Right lobe of liver (tissue), 6 donors: Measurements from ENCODE around the gene KLHL25. TPM values are rescaled to one million over a fixed set of nuclear protein-coding genes. Genes with fewer than 3 reads are reported as not detected.

Source experiments
- ATAC-seq, 4 donors: fragments of 200-7000 bp; cut with Tn5 transposase; one replicate each; pipeline ENCODE4 v1.9.1; 2020; ENCODE audit warnings: mild to moderate bottlenecking in 4 of 4, moderate library complexity in 4 of 4
- DNase-seq, 3 donors: peaks; one replicate each; pipeline ENCODE4 v3.0.0-alpha.2; 2020
- H3K27ac ChIP-seq, 3 donors: fragments of 200-600 bp; one replicate each; pipeline ENCODE4 v1.8.0; 2022
- H3K27me3 ChIP-seq, 2 donors: fragments of 200-600 bp; one replicate each; pipeline ENCODE4 v1.8.0; 2022
- H3K36me3 ChIP-seq, 4 donors: fragments of 200-600 bp; sonication (generic) in 1 of 4; one replicate each; pipeline versions ENCODE4 v1.5.1 to v1.8.0; 2017 to 2022; ENCODE audit warnings: control low read depth in 1 of 4
- H3K4me1 ChIP-seq, 4 donors: fragments of 200-600 bp; sonication (generic) in 1 of 4; one replicate each; pipeline versions ENCODE4 v1.5.1 to v1.8.0; 2017 to 2022; ENCODE audit warnings: control low read depth in 1 of 4
- H3K4me3 ChIP-seq, 3 donors: fragments of 200-600 bp; one replicate each; pipeline ENCODE4 v1.8.0; 2022
- H3K9me3 ChIP-seq, 4 donors: fragments of 200-600 bp; sonication (generic) in 1 of 4; one replicate each; pipeline versions ENCODE4 v1.5.1 to v1.8.0; 2017 to 2022; ENCODE audit warnings: control low read depth in 1 of 4
- POLR2A ChIP-seq: fragments of 450-650 bp; IDR thresholded peaks from one replicate; pipeline ENCODE4 v1.6.1; 2017; ENCODE audit warnings: antibody characterized with exemption, mild to moderate bottlenecking
- WGBS: methylation state at CpG from one replicate; pipeline ENCODE4 v1.1.6; 2018; ENCODE audit warnings: low coverage, low lambda C conversion rate; ENCODE audit not compliant: insufficient coverage; ENCODE audit errors: missing lambda C conversion rate; 5-methylcytosine and 5-hydroxymethylcytosine counted together
- intact Hi-C, 2 donors: fragments of 100-400 bp; cut with DNase I; formaldehyde crosslinking; loops; one replicate each; pipeline versions ENCODE4 v1.11.2 to v1.14.1; 2022
- total RNA-seq, 6 experiments: library from RNA; depleted of rRNA in 2 of 6; stranded (reverse); fragments of >200 nt in 2 of 6; fragmentation: NEBNext Ultra II Directional in 3 of 6; extraction: Animal tissue kit (Norgen Biotek cat#: 25700) in 3 of 6; gene quantifications; one replicate each; pipeline versions ENCODE4 v1.1.0 to v1.2.4, GENCODE V29; 2016 to 2023
- TF ChIP-seq, protein P1 (sequence below), 4 donors: fragments of 200-600 bp in 3 of 4; fragments of 450-650 bp in 1 of 4; IDR thresholded peaks; one replicate each; pipeline versions ENCODE4 v1.5.1 to v1.8.0; 2016 to 2022; ENCODE audit warnings: antibody characterized with exemption in 4 of 4, mild to moderate bottlenecking in 2 of 4
- donor health status: DM: no; HTN: yes; CAD: no.
- donor health status: DM: no; HTN: no; CAD: no.
- donor health status: DM: no; HTN: no; CAD: no.
- donor health status: DM: no; HTN: yes; CAD: no.
- donor health status: DM: no; HTN: yes; CAD: no.

The KLHL25 gene
- total RNA-seq, 6 experiments from 2014 or later: 5.8 to 21.7 (median 13.4) TPM

- intact Hi-C loops: no loop called here
- peaks cover 0 to 41% (median 18%) of the 10 kb centered on the region in 4 donors for H3K4me1 ChIP-seq
- DNase-seq (no peak), ATAC-seq (no peak)
- H3K27ac ChIP-seq: peak overlapping the region in 2 of 3 donors; percentile 35 to 46
- no peaks in the 10 kb centered on the region for H3K27me3 ChIP-seq
- peaks cover 0 to 43% (median 18%) of the 10 kb centered on the region in 4 donors for H3K36me3 ChIP-seq
- WGBS: 94% methylated on average over 3 of the region's 4 CpGs
- TF ChIP-seq, protein P1, sequence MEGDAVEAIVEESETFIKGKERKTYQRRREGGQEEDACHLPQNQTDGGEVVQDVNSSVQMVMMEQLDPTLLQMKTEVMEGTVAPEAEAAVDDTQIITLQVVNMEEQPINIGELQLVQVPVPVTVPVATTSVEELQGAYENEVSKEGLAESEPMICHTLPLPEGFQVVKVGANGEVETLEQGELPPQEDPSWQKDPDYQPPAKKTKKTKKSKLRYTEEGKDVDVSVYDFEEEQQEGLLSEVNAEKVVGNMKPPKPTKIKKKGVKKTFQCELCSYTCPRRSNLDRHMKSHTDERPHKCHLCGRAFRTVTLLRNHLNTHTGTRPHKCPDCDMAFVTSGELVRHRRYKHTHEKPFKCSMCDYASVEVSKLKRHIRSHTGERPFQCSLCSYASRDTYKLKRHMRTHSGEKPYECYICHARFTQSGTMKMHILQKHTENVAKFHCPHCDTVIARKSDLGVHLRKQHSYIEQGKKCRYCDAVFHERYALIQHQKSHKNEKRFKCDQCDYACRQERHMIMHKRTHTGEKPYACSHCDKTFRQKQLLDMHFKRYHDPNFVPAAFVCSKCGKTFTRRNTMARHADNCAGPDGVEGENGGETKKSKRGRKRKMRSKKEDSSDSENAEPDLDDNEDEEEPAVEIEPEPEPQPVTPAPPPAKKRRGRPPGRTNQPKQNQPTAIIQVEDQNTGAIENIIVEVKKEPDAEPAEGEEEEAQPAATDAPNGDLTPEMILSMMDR (IDR thresholded peaks at IDR 0.05): no peak
- TF ChIP-seq POLR2A: no peak
- no peak overlapping the region for H3K4me3 ChIP-seq
- no peaks in the 10 kb centered on the region for H3K9me3 ChIP-seq
These were observed 69.2 kb downstream of the KLHL25 start for GRCh38 chr15:85725564-85725963.

- no peak for DNase-seq
- Histone ChIP-seq H3K4me3 (no peak overlapping the region), H3K27ac (peak overlapping the region; percentile 6 to 65 (median 35)), H3K4me1 (peaks cover 0 to 37% (median 18%) of the 10 kb centered on the region in 4 donors), H3K9me3 (no peaks in the 10 kb centered on the region), H3K36me3 (peaks cover 0 to 45% (median 18%) of the 10 kb centered on the region in 4 donors), H3K27me3 (no peaks in the 10 kb centered on the region)
- TF ChIP-seq POLR2A: no peak
- TF ChIP-seq, protein P1 (IDR thresholded peaks at IDR 0.05): no peak
- WGBS: 71% methylated on average over 3 of the region's 3 CpGs
- peak; percentile 11 to 67 (median 47) for ATAC-seq
- intact Hi-C loops: no loop called here
These were observed 69.7 kb downstream of the KLHL25 start for GRCh38 chr15:85725019-85725418.

DNA sequence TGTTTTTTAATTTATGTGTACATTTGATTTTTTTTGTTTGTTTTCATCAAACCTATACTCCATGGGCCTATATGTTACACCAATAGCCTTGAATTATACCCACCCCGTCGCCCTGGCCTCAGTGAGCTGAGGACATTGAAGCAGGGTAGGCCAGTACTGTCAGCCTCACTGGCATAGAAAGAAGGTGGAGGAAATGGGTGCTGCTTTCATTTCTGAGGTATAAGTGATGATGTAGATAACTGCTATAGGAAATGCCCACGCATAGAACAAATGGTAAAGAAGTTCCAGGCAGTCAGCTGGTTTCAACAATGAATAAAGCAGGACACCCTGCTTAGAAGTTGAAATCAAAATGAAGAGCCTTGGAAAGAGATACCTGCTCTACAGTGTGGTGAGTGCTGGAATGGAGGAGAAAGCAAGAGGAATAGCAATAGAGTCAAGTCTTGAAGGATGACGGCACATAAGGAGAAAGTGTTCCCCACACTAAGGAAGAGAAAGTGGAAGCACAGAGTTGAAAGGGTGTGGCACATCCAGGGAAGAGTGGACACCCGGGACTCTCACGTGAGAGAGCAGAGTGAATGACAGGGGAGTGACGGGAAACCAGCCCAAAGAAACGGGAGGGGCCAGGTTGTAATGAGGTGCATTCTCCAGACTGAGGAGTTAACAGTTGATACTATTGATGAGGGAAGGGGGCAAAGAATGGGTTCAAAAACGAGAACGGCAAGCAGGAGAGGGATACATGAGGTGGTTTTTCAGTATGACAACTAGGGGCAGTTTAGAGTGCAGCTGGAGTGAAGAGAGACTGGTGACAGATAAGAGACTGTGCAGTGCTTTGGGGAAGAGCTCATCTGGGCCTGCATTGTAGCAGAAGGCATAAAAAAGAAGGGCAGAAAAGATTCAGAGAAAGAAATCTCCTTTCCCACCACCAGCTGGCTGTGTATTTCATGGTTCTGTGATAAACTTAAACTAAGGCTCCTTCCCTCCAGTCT, 70.5 kb downstream of the KLHL25 start:
- no peak overlapping the region for H3K4me3 ChIP-seq
- no peaks in the 10 kb centered on the region for H3K27me3 ChIP-seq
- peaks cover 0 to 37% (median 18%) of the 10 kb centered on the region in 4 donors for H3K4me1 ChIP-seq
- no peaks in the 10 kb centered on the region for H3K9me3 ChIP-seq
- peaks cover 0 to 45% (median 21%) of the 10 kb centered on the region in 4 donors for H3K36me3 ChIP-seq
- peak overlapping the region; percentile 6 to 65 (median 35) for H3K27ac ChIP-seq
- DNase-seq (no peak), ATAC-seq (peak; percentile 23 to 28 (median 23))
- intact Hi-C loops: no loop called here
- WGBS: 61% methylated on average over 10 of the region's 10 CpGs
- TF ChIP-seq, protein P1 (IDR thresholded peaks at IDR 0.05): no peak
- no peak for TF ChIP-seq POLR2A

DNA sequence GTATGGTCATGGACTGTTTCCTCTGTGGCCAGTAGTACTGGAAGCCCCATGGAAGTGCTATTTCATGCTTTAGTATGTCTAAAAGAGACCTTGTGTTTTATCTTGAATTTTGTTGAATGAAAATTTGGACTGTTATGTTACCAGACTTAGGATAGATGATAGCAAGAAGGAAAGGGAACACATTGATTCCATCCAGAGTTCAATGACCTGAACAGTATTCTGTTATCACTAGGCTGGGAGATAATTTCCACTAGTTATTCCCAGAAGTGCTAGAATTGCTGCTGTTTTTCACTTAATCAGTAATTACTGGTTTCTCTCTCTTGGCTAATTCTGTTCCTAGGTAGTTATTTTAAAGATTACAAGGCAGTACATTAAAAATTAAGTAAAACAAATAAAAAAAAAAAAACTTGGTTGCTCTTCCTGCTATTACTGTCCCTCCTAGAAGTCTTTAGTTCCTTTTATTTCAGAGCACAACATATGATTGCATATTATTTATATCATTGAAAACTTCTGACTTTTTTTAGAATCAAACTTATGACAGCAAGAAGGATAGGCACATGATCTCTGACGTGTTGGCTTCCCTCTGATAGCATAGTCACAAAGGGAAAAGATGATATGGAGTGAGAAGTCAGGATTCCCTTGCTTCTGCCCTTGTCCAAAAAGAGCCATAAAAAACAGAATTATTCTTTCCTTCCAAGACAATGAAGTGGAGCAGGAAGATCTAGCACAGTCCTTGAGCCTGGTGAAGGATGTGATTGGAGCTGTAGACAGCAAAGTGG, 72.2 kb downstream of the KLHL25 start:
- DNase-seq: no peak
- Histone ChIP-seq H3K27ac (peak overlapping the region; percentile 28 to 49 (median 39)), H3K9me3 (no peaks in the 10 kb centered on the region), H3K4me3 (no peak overlapping the region), H3K27me3 (no peaks in the 10 kb centered on the region), H3K4me1 (peaks cover 0 to 37% (median 18%) of the 10 kb centered on the region in 4 donors), H3K36me3 (peaks cover under 1 to 49% (median 23%) of the 10 kb centered on the region in 4 donors)
- TF ChIP-seq, protein P1 (IDR thresholded peaks at IDR 0.05): no peak
- TF ChIP-seq POLR2A: no peak
- intact Hi-C loops: no loop called here
- peak; percentile 73 to 79 (median 77) for ATAC-seq
- 21% methylated on average over 1 of the region's 1 CpG for WGBS
